ENCODE measurements around the gene ETV6.

ETV6 gene

GRCh38 chr12:11870041-11870451 lies 220.6 kb downstream of the ETV6 start:
- no peak for DNase-seq

DNA sequence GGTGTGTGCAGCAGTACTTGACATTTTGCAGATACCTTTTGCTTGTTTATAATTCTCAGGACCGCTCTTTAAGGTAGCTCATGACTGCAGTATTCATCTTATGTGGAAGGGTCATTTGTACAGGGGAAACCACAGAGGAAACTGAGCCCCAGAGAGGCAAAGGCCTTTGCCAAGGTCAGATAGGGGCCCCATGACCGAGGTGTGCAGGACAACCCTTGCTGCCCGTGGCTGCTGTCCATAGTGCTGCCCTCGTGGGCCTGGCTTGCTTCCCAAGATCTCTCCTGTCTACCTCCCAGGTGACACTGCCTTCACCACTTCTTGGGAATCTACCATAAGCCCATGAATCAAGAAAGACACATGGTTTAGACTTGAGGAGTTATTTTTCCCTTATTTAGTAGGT lies 222.6 kb downstream of the ETV6 start:
- no peak for DNase-seq

DNA sequence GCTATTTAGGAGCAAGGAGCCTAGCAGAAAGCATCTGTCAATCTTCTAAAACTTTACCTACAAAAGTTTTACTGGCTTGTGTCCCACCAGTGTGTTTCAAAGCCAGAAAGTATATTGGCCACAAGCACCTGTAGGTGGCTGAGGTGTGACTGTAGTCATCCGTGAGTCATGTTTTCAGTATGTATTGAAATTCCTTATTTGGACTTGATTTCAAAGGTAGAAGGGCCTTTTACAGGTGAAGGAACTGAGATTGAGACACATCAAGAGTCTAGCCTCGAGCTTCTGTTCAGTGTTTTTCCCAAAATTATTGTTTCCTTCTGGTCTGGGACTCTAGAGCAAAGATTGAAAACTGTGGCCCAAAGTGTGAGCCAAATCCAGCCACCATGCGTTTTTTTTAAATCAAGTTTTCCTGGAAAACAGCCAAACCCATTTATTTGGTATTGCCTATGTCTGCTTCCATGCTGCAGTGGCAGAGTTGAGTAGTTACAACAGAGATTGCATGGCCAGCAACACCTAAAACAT lies 226.0 kb downstream of the ETV6 start:
- no peak for DNase-seq

DNA sequence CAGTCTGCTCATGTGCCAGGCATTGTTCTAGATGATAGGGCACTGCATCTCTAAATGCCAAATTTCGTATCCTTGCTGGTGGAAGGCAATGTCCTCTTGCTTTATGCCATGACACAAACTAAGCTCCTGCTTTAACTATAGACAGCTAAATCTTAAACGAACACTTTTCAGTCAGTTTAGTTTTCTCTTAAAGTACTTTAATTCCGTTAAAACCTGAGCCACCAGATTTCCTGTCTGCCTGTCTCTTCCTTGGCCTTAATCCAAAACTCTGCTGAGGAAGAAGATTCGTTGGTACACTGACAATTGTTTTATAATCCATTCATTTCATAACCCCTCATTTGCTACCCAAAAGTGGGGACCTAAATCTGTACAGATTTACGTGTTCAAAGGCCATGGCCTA lies 226.8 kb downstream of the ETV6 start:
- DNase-seq: no peak

- DNase-seq: no peak
Measured at GRCh38 chr12:11877102-11877826, 227.8 kb downstream of the ETV6 start.

DNA sequence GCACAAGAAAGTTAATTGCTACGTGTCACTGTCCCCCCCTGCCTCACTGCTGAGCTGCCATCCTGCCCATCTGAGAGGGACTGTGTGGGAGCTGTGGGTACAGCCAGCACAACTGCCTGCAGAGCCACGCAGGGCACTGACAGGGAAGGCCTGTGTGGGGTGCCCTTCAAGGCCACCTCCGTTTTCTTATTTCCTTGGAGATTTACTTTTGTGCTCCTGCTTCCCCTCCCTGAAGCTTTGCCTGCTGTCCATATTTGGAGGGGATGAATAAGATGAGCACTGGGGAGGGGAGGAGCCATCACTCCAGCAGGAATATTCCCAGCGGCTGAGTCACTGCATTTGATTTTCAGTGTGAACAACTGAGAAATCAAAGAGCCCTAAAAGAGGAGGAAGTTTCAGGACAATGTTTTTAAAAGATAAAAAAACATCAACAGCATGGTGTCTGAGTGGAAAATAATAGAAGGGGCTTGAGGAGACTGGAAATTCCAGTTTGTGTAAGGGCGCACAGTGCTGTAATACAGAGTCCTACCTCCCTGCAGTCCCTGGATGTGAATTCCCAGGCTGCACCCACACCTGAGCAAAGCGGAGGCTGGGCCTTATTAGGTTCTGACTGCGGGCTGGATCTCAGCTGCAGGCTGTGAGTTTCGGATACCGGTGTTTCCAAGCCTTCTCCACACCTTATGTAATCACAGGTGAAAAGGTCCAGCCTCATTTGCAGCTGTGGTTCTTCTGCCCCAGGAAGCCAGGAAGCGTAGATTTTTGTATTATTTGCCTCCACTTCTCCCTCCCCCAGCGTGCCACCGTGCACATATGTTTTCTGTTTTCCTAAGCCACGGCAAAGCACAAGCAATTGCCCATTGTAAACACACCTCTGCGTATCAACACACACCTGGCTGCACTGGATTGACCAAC lies 228.7 kb downstream of the ETV6 start:
- DNase-seq: no peak

DNA sequence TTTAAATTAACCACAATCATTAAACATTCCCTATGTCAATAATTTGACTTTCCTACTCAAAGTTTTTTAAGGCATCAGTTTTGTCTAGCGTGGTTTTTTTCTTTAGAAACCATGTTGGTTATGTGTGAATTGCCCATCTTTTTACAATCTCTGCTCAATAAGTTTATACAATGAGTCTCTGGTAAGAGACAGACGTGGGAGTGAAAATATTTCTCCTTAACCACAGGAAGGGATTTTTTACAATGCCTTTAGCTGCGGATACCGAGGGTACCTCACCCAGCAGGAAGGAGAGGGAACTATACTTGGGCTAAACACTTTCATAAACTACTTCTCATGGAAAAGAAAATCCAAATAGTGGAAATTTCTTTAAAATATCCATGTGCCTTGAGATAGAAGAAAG lies 229.8 kb downstream of the ETV6 start:
- no peak for DNase-seq

DNA sequence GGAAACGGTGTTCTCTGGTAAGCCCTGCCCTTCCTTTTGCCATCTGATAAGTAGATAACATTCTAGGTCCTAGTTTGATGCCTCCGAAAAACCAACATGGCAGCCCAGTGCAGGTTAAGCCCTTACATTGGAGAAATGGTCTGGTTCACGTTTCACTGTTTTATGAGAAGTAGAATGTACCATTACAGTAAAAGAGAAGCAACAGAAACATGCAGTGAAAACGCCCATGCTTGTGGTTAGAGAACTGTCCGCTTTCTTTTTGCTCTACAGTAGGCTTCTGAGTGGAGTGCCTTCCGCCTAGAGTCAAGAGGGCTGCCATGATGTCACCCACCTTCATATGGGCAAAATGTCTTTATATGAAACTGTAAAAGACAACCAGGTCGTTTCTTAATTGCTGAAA lies 230.9 kb downstream of the ETV6 start:
- no peak for DNase-seq

DNA sequence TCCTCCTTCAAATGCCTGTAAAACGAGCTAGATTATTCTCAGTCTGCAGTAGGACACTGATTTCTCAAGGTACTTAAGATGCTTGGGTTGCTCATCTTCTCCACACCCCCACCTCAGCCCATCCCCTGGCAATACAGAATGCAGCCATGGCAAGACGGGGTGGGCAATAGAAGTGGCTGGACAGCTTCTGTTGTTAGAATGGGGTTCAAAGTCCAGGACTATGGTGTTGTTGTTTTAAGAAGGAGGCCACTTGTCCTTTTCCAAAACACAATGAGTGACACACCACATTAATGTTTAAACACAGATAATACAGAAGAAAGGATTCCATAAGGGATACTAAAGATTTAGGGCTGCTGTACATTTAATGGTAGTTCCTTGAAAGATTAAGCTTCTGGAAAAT lies 232.4 kb downstream of the ETV6 start:
- DNase-seq: no peak

- no peak for DNase-seq
Measured at GRCh38 chr12:11882301-11883019, 233.0 kb downstream of the ETV6 start.

- DNase-seq: no peak
Measured at GRCh38 chr12:11884116-11884515, 234.6 kb downstream of the ETV6 start.

DNA sequence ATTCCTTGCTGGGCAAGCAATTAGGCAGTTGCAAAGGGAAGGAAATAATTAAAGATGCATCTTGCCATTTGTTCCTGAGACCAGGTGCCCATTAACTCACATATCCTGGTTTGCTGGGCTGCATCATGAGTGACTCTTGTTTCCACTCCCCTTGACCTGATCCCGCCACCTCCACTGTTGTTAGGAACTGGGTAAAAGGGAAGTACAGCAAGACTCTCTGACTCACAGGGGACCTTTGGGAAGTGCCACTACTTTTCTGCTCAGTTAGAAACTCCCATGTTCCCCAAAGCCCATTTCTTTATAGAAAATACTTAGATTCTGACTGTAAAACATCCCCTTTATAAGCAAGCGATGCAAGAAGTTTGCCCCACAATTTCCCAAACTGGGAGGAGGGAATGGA lies 235.2 kb downstream of the ETV6 start:
- DNase-seq: no peak

GRCh38 chr12:11885261-11886038 lies 236.0 kb downstream of the ETV6 start:
- no peak for DNase-seq

DNA sequence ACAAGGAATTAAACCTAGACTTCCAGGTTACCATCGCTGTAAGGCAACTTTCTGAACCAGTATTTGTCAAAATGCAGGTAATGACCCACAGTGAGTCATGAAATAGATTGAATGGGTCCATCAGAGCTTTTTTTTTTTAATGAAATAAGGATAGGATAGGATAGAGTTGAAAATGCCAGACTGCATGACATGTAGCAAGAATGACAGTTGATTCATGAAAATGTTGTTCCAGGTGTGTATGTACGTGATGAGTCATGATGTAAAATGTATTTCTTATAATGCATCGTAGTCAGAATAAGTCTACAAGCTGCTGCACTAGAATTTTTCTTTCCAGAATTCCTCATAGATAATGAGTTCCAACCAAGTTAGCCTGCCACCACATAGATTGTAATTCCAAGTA lies 236.9 kb downstream of the ETV6 start:
- no peak for DNase-seq

GRCh38 chr12:11888029-11888428 lies 238.6 kb downstream of the ETV6 start:
- no peak for DNase-seq

DNA sequence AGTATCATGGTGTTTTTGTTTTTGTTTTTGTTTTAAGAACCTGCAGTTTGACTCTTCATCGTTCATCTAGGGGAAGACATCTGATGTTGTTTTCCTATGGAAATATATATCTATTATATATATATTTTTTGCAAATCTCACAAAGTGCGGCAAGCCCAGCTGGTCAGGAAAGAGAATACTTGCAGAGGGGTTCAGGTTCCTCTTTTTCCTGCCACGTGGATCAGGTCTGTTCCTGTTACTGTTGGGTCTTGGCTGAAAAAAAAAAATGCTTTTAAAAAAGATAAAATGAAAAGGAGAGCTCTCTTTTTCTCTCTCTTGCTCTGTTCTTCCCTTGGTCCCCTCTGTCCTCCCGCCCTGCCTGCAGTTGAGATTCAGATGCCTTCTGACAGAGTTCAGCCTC lies 241.9 kb downstream of the ETV6 start:
- no peak for DNase-seq

- no peak for DNase-seq
Measured at GRCh38 chr12:11891754-11892386, 242.4 kb downstream of the ETV6 start.

- DNase-seq: no peak
Measured at GRCh38 chr12:11893998-11894397, 244.5 kb downstream of the ETV6 start.

- no peak for DNase-seq
Measured at GRCh38 chr12:11894890-11895289, 245.4 kb downstream of the ETV6 start.

DNA sequence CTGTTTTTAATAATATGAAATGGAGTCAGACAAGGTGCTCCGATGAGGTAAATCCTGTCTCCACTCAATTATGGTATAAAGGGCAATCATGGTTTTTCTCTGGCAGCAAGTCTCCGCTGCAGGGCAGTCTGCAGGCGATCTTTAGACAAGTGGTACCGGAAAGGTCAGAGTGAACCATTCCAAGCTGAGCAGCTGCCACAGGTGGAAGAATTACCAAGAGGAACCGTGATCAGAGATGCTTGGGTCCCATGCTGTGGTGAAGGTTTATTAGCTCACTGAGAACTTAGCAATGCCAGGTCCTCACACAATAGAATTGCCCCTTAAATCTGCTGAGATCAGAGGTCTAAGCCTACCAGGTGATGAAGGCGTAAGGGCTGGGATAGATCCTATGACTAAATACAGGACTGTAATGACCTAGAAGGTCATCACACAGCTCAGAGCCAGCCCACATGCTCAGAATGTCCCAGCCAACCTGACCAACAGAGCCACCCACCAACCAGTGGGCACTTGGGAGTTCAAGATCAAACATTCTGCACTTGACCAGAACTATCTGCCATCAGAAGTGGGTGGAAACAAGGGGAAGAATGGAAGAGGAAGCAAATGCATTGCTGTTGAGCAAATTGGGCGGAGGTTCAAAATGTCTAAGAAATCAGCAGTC lies 246.1 kb downstream of the ETV6 start:
- DNase-seq: no peak

DNA sequence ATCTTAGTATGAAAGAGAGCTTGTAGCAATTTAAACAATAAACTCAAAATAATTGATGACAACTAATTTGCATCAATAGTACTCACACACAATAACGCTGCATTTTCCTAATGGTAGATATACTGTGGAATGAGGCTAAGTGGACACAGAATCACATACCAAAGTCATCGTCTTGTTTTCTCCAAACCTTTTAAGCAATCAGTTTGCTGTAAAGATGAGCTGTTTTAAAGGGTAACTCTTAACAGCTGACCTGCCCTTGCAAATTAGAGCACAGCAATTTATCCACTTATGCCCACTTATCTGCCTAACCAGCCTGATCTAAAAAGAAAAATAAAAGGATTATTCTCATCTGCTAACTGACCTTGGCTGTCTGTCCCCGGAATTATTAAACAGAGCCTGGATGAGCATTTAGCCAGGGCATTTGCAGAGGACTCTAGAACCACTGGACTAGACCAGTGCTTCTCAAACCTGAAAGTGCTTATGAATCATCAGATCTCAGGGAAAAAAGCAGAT lies 247.0 kb downstream of the ETV6 start:
- DNase-seq: no peak
